ENCODE measurements around the gene ANKIB1. TPM values are rescaled to one million over a fixed set of nuclear protein-coding genes. Genes with fewer than 3 reads are reported as not detected.

The ANKIB1 gene
- total and polyA plus RNA-seq, 7 donors = 4.9 to 31.9 (median 23.3) TPM

DNA sequence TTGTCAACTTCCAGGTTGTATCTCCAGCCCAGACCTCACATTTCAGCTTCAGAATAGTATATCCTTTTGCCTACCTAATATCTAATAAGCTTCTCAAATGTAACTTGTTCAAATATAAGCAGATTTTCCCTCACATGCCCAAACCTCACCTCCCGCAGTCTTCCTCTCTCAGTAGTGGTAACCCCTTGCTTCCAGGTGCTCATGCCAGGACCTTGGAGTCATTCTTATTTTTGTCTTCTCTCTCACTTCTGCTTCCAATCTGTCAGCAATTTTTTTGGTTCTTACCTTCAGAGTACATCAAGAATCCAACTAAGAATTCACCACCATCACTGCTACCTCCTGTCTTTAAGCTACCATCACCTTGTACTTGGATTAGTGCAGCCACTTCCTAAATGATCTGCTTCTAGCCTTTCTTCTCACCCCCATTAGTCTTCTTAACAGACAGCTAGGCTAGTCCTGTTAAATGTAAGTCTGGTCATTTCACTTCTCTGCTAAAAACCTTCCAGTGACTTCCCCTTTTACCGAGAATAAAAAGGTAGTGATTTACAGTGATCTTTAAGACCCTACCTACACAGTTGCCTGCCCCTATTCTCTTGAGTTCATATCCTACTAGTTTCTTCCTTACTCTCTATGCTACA lies 14.0 kb downstream of the ANKIB1 start:
- no peaks in the 10 kb centered on the region for H3K36me3 ChIP-seq (ENCODE audit: insufficient read depth in 1 of 2, low read depth in 1 of 2)
- intact Hi-C loops (cut with DNase I) = loop anchor here in 1 of 2 donors (10.0 kb wide), 1 partner anchor 55 kb away; no protein-coding TSS in a partner anchor
- no peak for DNase-seq
- 68 to 81% (median 75%) methylated on average over 2 of the region's 2 CpGs for WGBS, 3 donors
- TF ChIP-seq, protein P1, sequence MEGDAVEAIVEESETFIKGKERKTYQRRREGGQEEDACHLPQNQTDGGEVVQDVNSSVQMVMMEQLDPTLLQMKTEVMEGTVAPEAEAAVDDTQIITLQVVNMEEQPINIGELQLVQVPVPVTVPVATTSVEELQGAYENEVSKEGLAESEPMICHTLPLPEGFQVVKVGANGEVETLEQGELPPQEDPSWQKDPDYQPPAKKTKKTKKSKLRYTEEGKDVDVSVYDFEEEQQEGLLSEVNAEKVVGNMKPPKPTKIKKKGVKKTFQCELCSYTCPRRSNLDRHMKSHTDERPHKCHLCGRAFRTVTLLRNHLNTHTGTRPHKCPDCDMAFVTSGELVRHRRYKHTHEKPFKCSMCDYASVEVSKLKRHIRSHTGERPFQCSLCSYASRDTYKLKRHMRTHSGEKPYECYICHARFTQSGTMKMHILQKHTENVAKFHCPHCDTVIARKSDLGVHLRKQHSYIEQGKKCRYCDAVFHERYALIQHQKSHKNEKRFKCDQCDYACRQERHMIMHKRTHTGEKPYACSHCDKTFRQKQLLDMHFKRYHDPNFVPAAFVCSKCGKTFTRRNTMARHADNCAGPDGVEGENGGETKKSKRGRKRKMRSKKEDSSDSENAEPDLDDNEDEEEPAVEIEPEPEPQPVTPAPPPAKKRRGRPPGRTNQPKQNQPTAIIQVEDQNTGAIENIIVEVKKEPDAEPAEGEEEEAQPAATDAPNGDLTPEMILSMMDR (IDR thresholded peaks at IDR 0.05) = no peak
- H3K4me1 ChIP-seq = peaks cover 21% of the 10 kb centered on the region
- H3K9me3 ChIP-seq = peaks cover 10% of the 10 kb centered on the region
- ATAC-seq = peak; percentile 74 to 82 (median 78)
- no peak overlapping the region for H3K4me3 ChIP-seq
- no peaks in the 10 kb centered on the region for H3K27me3 ChIP-seq (ENCODE audit: insufficient read depth in 3 of 3, low read length in 2 of 3)
- peak overlapping the region; percentile 4 for H3K27ac ChIP-seq

GRCh38 chr7:92260248-92260781 lies 14.5 kb downstream of the ANKIB1 start:
- H3K36me3 ChIP-seq (ENCODE audit: insufficient read depth in 1 of 2, low read depth in 1 of 2) = no peaks in the 10 kb centered on the region
- H3K27me3 ChIP-seq (ENCODE audit: insufficient read depth in 3 of 3, low read length in 2 of 3) = no peaks in the 10 kb centered on the region
- ATAC-seq (peak in 1 of 4 donors; percentile 7), DNase-seq (no peak)
- TF ChIP-seq, protein P1 (IDR thresholded peaks at IDR 0.05) = no peak
- WGBS, 3 donors = 84 to 90% (median 90%) methylated on average over 7 of the region's 7 CpGs
- no peak overlapping the region for H3K4me3 ChIP-seq
- intact Hi-C loops (cut with DNase I) = no loop called here
- peaks cover 10% of the 10 kb centered on the region for H3K9me3 ChIP-seq
- peaks cover 21% of the 10 kb centered on the region for H3K4me1 ChIP-seq
- no peak overlapping the region for H3K27ac ChIP-seq

- 97 to 98% (median 98%) methylated on average over 5 of the region's 5 CpGs for WGBS, 3 donors
- no peak for ATAC-seq
- Histone ChIP-seq H3K9me3 (peaks cover 10% of the 10 kb centered on the region), H3K27ac (no peak overlapping the region), H3K4me3 (no peak overlapping the region), H3K27me3 (ENCODE audit: insufficient read depth in 3 of 3, low read length in 2 of 3) (no peaks in the 10 kb centered on the region), H3K36me3 (ENCODE audit: insufficient read depth in 1 of 2, low read depth in 1 of 2) (no peaks in the 10 kb centered on the region), H3K4me1 (no peaks in the 10 kb centered on the region)
- intact Hi-C loops (cut with DNase I) = no loop called here
- DNase-seq = no peak
- TF ChIP-seq, protein P1 (IDR thresholded peaks at IDR 0.05) = no peak
These were observed 20.9 kb downstream of the ANKIB1 start for GRCh38 chr7:92266415-92267241.

DNA sequence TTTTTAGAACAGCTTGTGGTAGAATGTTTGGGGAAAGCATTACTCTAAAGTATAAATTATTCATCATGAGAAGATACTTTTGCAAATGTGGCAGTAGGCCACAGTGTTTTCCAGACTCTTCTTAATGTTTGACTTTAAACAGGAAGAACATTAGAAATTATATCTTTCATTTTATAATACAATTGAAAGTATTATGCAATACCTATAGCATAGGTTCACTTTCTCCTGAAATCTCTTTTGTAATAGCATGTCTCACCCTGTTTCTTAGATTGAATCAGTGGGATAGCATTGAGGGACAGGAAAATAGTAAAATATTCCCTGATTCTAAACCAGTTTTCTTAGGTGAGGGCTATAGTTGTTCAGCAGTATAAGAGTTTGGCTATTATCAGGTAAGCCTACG lies 23.1 kb downstream of the ANKIB1 start:
- ATAC-seq (no peak), DNase-seq (no peak)
- 93 to 98% (median 98%) methylated on average over 1 of the region's 1 CpG for WGBS, 3 donors

More for the DNA sequence above, 23.1 kb downstream of the ANKIB1 start:
- TF ChIP-seq, protein P1 (IDR thresholded peaks at IDR 0.05) = no peak
- H3K4me1 ChIP-seq = no peaks in the 10 kb centered on the region
- H3K36me3 ChIP-seq (ENCODE audit: insufficient read depth in 1 of 2, low read depth in 1 of 2) = no peaks in the 10 kb centered on the region
- H3K27ac ChIP-seq = no peak overlapping the region
- H3K4me3 ChIP-seq = no peak overlapping the region
- intact Hi-C loops (cut with DNase I) = no loop called here
- peaks cover 3% of the 10 kb centered on the region for H3K9me3 ChIP-seq
- no peaks in the 10 kb centered on the region for H3K27me3 ChIP-seq (ENCODE audit: insufficient read depth in 3 of 3, low read length in 2 of 3)
